ENCODE results near the gene CTF1. TPM values are rescaled to one million over a fixed set of nuclear protein-coding genes. Genes with fewer than 3 reads are reported as not detected.

The CTF1 gene
- total and polyA plus RNA-seq, 10 of the 15 experiments (the other 5 are each of a cell fraction or from before 2014, with no cell fraction given) = 0.04 to 0.46 (median 0.11) TPM; not detected in 3

- TF ChIP-seq FOS (IDR thresholded peaks at IDR 0.05; ENCODE audit: borderline replicate concordance, extremely low read depth, insufficient read length) = no peak
- no peak for TF ChIP-seq HCFC1 (IDR thresholded peaks at IDR 0.05; ENCODE audit: low read length)
- TF ChIP-seq ZNF24 (IDR thresholded peaks at IDR 0.05) = no peak
- no peak for TF ChIP-seq DPF2 (IDR thresholded peaks at IDR 0.05)
- TF ChIP-seq MYC (IDR thresholded peaks at IDR 0.05; ENCODE audit: insufficient read depth, insufficient read length, insufficient replicate concordance, low read length, severe bottlenecking) = no peak
- TF ChIP-seq RELB (IDR thresholded peaks at IDR 0.05; ENCODE audit: low read depth) = no peak
- TF ChIP-seq SKIL (IDR thresholded peaks at IDR 0.05; ENCODE audit: low read depth, poor library complexity, severe bottlenecking) = no peak
- TF ChIP-seq CBX5 (IDR thresholded peaks at IDR 0.05; ENCODE audit: low read depth) = no peak
- TF ChIP-seq NR2F1 (conservative IDR thresholded peaks at IDR 0.05) = no peak
- TF ChIP-seq KAT2A (conservative IDR thresholded peaks at IDR 0.05; ENCODE audit: control insufficient read depth, low read depth, low read length) = no peak
Measured at GRCh38 chr16:30899794-30900193, 3.4 kb downstream of the CTF1 start (continued).

Measured in GM12878 (cell line).